IPS-18a (cell line): ENCODE data around the gene FAM124B.

Source experiments
- H3K27ac ChIP-seq: one replicate; pipeline ENCODE4 v1.5.1; 2013; ENCODE audit warnings: low read length
- H3K27me3 ChIP-seq: one replicate; pipeline ENCODE4 v1.6.1; 2013; ENCODE audit warnings: mild to moderate bottlenecking, low read length; ENCODE audit not compliant: control insufficient read depth, insufficient read depth
- H3K36me3 ChIP-seq: one replicate; pipeline ENCODE4 v1.6.1; 2013; ENCODE audit warnings: low read depth, low read length; ENCODE audit not compliant: control insufficient read depth
- H3K4me1 ChIP-seq: one replicate; pipeline ENCODE4 v1.6.1; 2013; ENCODE audit warnings: low read depth, low read length; ENCODE audit not compliant: control insufficient read depth
- H3K4me3 ChIP-seq: one replicate; pipeline ENCODE4 v1.5.1; 2013; ENCODE audit warnings: low read length
- H3K9ac ChIP-seq: one replicate; pipeline ENCODE4 v1.6.1; 2013; ENCODE audit warnings: mild to moderate bottlenecking, low read length, moderate library complexity
- H3K9me3 ChIP-seq: one replicate; pipeline ENCODE4 v1.6.1; 2013; ENCODE audit warnings: low read depth, low read length; ENCODE audit not compliant: control insufficient read depth

Gene FAM124B

GRCh38 chr2:224354632-224355211 is 47.2 kb downstream of the FAM124B start:
- Histone ChIP-seq H3K4me1 (no peaks in the 10 kb centered on the region), H3K9me3 (no peaks in the 10 kb centered on the region), H3K9ac (no peak overlapping the region), H3K27me3 (no peaks in the 10 kb centered on the region), H3K4me3 (no peak overlapping the region), H3K27ac (no peak overlapping the region), H3K36me3 (no peaks in the 10 kb centered on the region)

- Histone ChIP-seq H3K4me3 (no peak overlapping the region), H3K4me1 (no peaks in the 10 kb centered on the region), H3K9me3 (no peaks in the 10 kb centered on the region), H3K27me3 (no peaks in the 10 kb centered on the region), H3K9ac (no peak overlapping the region), H3K27ac (no peak overlapping the region), H3K36me3 (no peaks in the 10 kb centered on the region)
Observed at GRCh38 chr2:224350703-224351102, 51.2 kb downstream of the FAM124B start.

DNA sequence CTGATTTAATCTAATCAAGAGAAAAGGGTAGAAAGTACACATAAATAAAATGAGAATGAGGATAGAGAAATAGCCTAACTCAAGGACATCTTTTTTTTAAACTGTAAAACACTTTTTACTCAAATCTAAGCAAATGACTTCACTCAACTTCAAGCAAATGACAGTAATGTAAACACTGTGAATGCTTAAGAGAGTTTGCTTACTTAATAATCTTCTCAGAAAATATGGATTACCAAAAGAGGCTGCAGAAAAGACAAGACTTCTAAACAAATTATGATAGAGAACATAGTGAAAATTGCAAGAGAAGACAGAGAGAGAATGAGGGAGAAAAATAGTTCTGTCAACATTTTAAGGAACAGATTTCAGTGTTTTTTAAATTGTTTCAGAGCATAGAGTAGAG is 52.5 kb downstream of the FAM124B start:
- H3K9me3 ChIP-seq: no peaks in the 10 kb centered on the region
- H3K9ac ChIP-seq: no peak overlapping the region
- no peak overlapping the region for H3K4me3 ChIP-seq
- no peaks in the 10 kb centered on the region for H3K27me3 ChIP-seq
- no peak overlapping the region for H3K27ac ChIP-seq
- H3K36me3 ChIP-seq: no peaks in the 10 kb centered on the region
- H3K4me1 ChIP-seq: no peaks in the 10 kb centered on the region

DNA sequence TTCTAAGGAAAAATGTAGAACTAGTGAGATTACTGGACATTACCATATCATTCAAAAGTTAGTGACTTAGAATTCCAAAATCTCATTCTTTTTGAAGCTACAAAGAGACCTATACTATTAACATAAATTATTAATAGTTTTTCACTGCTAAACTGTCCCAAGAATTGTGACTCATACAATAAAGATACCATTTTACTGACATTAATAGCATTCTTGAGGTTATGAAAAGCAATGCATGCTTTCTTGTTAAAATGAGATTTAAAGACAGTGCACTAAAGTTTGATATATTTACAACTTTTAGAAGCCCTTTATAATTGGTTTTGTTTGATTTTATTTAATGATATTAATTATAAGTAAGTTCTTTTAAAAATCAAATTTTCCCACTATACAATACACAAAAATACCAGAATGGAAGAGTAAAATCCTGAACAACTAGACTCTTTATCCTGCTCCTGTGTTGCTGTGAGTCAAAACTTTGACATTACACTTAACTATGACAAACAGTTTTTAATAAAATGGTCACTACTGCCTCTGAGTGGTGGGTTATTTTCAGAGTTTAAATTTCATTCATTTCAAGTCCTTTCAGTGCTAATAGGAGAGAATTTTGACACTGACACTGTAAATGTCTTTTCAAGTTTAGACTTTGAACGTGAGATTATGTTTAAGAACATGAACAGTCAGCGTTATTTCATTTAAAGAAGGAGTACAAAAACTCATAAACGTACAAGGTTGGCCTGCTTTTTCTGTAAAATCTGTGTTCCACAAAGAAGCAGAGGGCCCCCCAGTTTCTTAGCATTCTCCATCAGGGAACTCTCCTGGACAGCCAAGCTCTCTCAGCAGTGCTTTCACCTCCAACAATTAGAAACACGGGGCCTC is 54.5 kb downstream of the FAM124B start:
- Histone ChIP-seq H3K4me3 (no peak overlapping the region), H3K36me3 (no peaks in the 10 kb centered on the region), H3K9ac (no peak overlapping the region), H3K27me3 (no peaks in the 10 kb centered on the region), H3K27ac (no peak overlapping the region), H3K4me1 (no peaks in the 10 kb centered on the region), H3K9me3 (no peaks in the 10 kb centered on the region)

- Histone ChIP-seq H3K4me1 (no peaks in the 10 kb centered on the region), H3K4me3 (no peak overlapping the region), H3K27me3 (no peaks in the 10 kb centered on the region), H3K9ac (no peak overlapping the region), H3K36me3 (no peaks in the 10 kb centered on the region), H3K27ac (no peak overlapping the region), H3K9me3 (no peaks in the 10 kb centered on the region)
Observed at GRCh38 chr2:224345492-224345891, 56.4 kb downstream of the FAM124B start.

GRCh38 chr2:224343226-224343625 is 58.7 kb downstream of the FAM124B start:
- Histone ChIP-seq H3K27ac (no peak overlapping the region), H3K9ac (no peak overlapping the region), H3K4me3 (no peak overlapping the region), H3K9me3 (no peaks in the 10 kb centered on the region), H3K4me1 (no peaks in the 10 kb centered on the region), H3K27me3 (no peaks in the 10 kb centered on the region), H3K36me3 (no peaks in the 10 kb centered on the region)

GRCh38 chr2:224335991-224336390 is 65.9 kb downstream of the FAM124B start:
- Histone ChIP-seq H3K4me3 (no peak overlapping the region), H3K27ac (no peak overlapping the region), H3K36me3 (no peaks in the 10 kb centered on the region), H3K4me1 (no peaks in the 10 kb centered on the region), H3K27me3 (no peaks in the 10 kb centered on the region), H3K9me3 (no peaks in the 10 kb centered on the region), H3K9ac (no peak overlapping the region)

- H3K27me3 ChIP-seq: no peaks in the 10 kb centered on the region
- no peaks in the 10 kb centered on the region for H3K4me1 ChIP-seq
- no peak overlapping the region for H3K27ac ChIP-seq
- no peak overlapping the region for H3K4me3 ChIP-seq
- no peaks in the 10 kb centered on the region for H3K9me3 ChIP-seq
- H3K9ac ChIP-seq: no peak overlapping the region
- H3K36me3 ChIP-seq: no peaks in the 10 kb centered on the region
Observed at GRCh38 chr2:224334726-224335125, 67.2 kb downstream of the FAM124B start.

GRCh38 chr2:224333726-224334482 is 68.0 kb downstream of the FAM124B start:
- Histone ChIP-seq H3K4me3 (no peak overlapping the region), H3K9ac (no peak overlapping the region), H3K9me3 (no peaks in the 10 kb centered on the region), H3K4me1 (no peaks in the 10 kb centered on the region), H3K36me3 (no peaks in the 10 kb centered on the region), H3K27ac (no peak overlapping the region), H3K27me3 (no peaks in the 10 kb centered on the region)

DNA sequence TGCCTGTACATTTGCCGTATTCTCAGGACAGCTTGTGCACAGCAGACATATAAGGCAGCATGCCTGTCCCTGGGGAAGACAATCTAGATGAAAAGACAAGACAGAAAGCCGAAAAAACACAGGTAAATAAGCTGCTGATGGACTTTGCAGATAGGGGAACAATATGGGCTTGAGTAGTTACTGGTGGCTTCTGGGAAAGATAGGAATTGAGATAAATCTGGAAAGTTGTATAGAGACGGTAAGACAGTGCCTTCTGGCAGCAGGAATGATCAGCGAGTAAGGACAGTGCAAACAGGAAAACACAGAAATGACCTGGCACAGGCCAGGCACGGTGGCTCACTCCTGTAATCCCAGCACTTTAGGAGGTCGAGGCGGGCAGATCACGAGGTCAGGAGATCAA is 70.2 kb downstream of the FAM124B start:
- Histone ChIP-seq H3K27me3 (no peaks in the 10 kb centered on the region), H3K27ac (no peak overlapping the region), H3K36me3 (no peaks in the 10 kb centered on the region)

DNA sequence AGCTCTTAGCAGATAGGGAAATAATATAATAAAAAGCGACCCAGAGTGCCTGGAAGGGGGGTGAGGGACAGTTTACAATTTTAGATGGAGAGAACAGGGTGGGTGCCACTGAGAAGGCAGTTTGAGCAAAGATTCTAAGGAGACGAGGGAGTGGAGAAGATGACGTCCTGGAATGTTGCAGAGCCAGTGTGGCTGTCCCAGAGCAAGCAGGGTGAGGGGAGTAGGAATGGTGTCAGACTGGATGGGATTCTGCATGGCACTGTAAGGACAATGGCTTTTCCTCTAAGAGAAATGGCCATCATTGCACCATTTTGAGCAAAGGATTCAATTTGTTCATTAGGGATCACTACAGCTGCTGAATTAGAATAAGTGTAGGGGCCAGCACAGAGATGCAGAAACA is 73.1 kb downstream of the FAM124B start:
- H3K4me1 ChIP-seq: no peaks in the 10 kb centered on the region
- no peak overlapping the region for H3K4me3 ChIP-seq
- H3K9ac ChIP-seq: no peak overlapping the region
- H3K9me3 ChIP-seq: no peaks in the 10 kb centered on the region
- H3K36me3 ChIP-seq: no peaks in the 10 kb centered on the region
- no peaks in the 10 kb centered on the region for H3K27me3 ChIP-seq
- H3K27ac ChIP-seq: no peak overlapping the region

More for the DNA sequence above, 70.2 kb downstream of the FAM124B start:
- Histone ChIP-seq H3K9ac (no peak overlapping the region), H3K4me1 (no peaks in the 10 kb centered on the region), H3K9me3 (no peaks in the 10 kb centered on the region), H3K4me3 (no peak overlapping the region)
